Measurements from ENCODE around the gene MAGEA6. TPM values are rescaled to one million over a fixed set of nuclear protein-coding genes. Genes with fewer than 3 reads are reported as not detected.
"Not testable (repeated sequence)": the region's sequence is repeated elsewhere in the genome, so short reads cannot be mapped to it uniquely, and the experiment has no call there.

The MAGEA6 gene
- total RNA-seq, 4 donors from 2014 or later: not detected

DNA sequence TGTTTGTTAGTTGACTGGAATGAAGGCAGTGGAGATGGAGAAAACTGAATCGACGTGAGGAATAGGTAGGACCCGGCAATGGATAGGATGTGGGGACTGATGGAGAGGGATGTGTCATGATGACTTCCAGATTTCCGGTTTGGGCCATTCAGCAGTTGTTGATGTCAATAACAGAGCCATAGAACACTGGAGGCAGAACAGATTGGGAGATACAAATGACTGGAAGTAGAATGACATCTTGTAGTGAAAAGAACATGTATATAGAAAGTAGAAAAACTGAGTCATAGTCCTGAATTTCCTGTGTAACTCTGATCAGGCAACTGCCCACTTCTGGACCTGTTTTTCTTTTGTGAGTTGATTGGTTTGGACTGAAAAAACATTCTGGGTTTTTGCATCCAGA lies 36.5 kb upstream of the MAGEA6 start:
- TF ChIP-seq, protein P1, sequence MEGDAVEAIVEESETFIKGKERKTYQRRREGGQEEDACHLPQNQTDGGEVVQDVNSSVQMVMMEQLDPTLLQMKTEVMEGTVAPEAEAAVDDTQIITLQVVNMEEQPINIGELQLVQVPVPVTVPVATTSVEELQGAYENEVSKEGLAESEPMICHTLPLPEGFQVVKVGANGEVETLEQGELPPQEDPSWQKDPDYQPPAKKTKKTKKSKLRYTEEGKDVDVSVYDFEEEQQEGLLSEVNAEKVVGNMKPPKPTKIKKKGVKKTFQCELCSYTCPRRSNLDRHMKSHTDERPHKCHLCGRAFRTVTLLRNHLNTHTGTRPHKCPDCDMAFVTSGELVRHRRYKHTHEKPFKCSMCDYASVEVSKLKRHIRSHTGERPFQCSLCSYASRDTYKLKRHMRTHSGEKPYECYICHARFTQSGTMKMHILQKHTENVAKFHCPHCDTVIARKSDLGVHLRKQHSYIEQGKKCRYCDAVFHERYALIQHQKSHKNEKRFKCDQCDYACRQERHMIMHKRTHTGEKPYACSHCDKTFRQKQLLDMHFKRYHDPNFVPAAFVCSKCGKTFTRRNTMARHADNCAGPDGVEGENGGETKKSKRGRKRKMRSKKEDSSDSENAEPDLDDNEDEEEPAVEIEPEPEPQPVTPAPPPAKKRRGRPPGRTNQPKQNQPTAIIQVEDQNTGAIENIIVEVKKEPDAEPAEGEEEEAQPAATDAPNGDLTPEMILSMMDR (IDR thresholded peaks at IDR 0.05; ENCODE audit: low read depth): no peak

DNA sequence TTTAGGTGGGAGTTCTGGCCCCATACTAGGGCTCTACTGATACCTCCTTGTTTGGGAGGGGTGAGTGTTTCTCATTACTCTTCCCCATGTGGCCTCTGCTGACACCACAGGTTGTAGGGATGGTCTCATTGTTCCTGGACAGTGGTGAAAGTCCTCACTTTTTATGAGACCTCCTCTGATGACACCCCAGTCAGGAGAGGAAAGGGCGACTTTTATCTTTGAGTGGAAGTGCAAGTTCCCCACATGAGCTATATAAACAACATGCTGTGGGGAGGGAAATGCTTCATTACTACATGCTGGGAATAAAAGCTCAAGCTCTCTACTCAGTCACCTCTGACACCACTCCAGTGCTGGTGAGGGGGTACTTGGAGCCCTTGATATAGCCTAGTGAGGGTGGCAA lies 29.5 kb upstream of the MAGEA6 start:
- TF ChIP-seq, protein P1 (IDR thresholded peaks at IDR 0.05; ENCODE audit: low read depth): no peak

DNA sequence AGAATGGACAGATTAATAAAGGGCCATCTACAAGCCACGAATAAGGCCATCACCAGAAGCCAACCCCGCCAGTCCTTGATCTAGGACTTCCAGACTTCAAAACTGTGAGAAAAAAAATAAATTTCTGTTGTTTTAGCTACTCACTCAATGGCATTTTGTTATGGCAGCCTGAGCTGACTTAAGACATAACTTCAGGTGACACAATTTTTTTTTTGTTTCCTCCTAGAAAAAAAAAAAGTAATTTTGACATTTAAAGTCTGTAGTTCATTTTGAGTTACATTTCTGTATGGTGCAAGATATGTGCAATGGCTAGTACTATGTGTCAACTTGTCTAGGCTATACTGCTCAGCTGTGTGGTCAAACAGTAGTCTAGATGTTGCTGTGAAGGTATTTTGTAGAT lies 10.6 kb downstream of the MAGEA6 start, which contains the start of gene CSAG3:
CSAG3 (plus strand) TSS at position 301 of the 400 bp plus-strand sequence.
- TF ChIP-seq, protein P1 (IDR thresholded peaks at IDR 0.05; ENCODE audit: low read depth): not testable (repeated sequence)

DNA sequence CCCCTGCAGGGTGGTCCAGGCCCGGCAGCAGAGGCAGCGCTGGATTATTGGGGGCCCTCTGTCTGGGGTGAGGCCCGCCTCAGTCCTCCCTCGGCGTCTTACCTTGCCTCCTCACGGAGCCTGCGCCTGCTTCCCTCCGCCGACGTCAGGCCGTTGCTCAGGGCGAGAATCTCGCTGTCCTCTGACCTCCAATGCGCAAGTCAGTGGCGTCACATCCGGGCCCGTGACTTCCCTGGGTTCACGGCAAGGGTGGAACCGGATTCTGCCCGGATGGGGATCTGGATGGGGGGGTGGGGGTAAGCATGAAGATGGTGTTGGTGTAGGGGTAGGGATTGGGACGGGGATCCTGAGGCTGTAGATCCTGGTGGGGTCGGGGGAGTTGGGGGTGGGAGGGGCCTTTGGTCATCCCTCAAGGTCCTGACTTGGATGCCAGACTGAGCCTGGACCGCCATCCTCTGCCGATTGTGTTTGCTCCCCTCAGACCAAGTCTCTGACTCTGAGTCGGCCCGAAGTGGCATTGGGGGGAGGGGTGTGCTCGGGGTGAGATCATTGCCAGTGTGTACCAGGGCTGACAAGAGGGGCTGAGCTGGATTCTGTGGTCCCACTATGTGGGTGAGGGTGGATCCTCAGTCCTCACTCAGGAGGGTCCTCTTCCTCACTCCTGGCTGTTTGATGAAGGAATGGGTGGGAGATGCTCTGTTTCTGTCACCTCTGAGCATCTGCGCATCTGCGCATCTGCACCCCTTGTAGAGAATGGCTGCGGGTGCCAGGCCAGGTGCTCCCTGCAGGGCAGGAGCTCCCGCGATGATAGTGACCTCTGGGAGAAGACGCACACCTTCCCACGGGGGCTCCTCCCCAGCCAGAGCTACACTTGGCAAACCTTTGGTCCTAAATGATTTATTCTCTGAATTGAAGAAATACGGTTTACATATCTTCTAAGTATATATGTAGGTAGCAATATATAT lies 15.5 kb downstream of the MAGEA6 start, which contains the start of gene MAGEA2:
MAGEA2 (minus strand) TSS at position 157 of the 965 bp plus-strand sequence. CDS start 2,479 bp downstream, outside the sequence.
- TF ChIP-seq, protein P1 (IDR thresholded peaks at IDR 0.05; ENCODE audit: low read depth): not testable (repeated sequence)

DNA sequence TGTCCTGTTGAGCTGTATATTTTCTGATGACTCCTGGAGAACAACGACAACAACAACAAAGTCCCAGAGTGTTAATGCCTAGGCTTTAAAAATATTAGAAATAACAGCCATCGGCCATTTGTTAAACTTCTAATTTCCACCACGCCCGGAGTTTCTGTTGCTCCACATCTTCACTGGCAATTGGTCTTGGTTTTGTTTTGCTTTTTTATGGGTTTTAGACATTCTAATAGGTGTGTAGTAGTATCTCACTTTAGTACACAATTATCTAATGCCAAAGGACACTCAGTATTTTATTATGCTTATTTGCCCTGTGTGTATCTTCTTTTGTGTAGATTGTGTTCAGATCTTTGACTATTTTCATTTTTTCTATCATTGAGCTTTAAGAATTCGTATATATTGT lies 30.9 kb downstream of the MAGEA6 start:
- TF ChIP-seq, protein P1 (IDR thresholded peaks at IDR 0.05; ENCODE audit: low read depth): no peak

DNA sequence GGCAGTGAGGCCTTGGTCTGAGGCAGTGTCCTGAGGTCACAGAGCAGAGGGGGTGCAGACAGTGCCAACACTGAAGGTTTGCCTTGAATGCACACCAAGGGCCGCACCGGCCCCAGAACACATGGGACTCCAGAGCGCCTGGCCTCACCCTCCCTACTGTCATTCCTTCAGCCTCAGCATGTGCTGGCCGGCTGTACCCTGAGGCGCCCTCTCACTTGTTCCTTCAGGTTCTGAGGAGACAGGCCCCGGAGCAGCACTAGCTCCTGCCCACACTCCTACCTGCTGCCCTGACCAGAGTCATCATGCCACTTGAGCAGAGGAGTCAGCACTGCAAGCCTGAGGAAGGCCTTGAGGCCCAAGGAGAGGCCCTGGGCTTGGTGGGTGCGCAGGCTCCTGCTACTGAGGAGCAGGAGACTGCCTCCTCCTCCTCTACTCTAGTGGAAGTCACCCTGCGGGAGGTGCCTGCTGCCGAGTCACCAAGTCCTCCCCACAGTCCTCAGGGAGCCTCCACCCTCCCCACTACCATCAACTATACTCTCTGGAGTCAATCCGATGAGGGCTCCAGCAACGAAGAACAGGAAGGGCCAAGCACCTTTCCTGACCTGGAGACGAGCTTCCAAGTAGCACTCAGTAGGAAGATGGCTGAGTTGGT lies 33.5 kb downstream of the MAGEA6 start:
- TF ChIP-seq, protein P1 (IDR thresholded peaks at IDR 0.05; ENCODE audit: low read depth): no peak

DNA sequence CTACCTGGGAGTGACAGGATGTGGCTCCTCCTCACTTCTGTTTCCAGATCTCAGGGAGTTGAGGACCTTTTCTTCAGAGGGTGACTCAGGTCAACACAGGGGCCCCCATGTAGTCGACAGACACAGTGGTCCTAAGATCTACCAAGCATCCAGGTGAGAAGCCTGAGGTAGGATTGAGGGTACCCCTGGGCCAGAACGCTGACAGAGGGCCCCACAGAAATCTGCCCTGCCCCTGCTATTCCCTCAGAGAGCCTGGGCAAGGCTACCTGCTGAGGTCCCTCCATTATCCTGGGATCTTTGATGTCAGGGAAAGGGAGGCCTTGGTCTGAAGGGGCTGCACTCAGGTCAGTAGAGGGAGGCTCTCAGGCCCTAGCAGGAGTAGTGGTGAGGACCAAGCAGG lies 34.4 kb downstream of the MAGEA6 start:
- TF ChIP-seq, protein P1 (IDR thresholded peaks at IDR 0.05; ENCODE audit: low read depth): no peak

All from subcutaneous adipose tissue (tissue), 4 donors.